HT-29 (cell line): Measurements from ENCODE around the gene CCDC51. TPM values are rescaled to one million over a fixed set of nuclear protein-coding genes. Genes with fewer than 3 reads are reported as not detected.
A peak's percentile ranks its signal among the peaks of the same experiment; 100 is the strongest.
"Not testable (repeated sequence)": the region's sequence is repeated elsewhere in the genome, so short reads cannot be mapped to it uniquely, and the experiment has no call there.

Experiments used
- DNase-seq: peaks from one replicate; pipeline ENCODE4 v3.0.0-alpha.2; 2015; ENCODE audit warnings: low spot score
- total RNA-seq: library from RNA; depleted of rRNA; stranded (reverse); fragments of >200 nt; shearing (Covaris generic); gene quantifications from 2 replicates; pipeline ENCODE4 v1.2.3, GENCODE V29; 2014

The CCDC51 gene
- total RNA-seq, 1 experiment from 2014 or later = 19.1 TPM

DNA sequence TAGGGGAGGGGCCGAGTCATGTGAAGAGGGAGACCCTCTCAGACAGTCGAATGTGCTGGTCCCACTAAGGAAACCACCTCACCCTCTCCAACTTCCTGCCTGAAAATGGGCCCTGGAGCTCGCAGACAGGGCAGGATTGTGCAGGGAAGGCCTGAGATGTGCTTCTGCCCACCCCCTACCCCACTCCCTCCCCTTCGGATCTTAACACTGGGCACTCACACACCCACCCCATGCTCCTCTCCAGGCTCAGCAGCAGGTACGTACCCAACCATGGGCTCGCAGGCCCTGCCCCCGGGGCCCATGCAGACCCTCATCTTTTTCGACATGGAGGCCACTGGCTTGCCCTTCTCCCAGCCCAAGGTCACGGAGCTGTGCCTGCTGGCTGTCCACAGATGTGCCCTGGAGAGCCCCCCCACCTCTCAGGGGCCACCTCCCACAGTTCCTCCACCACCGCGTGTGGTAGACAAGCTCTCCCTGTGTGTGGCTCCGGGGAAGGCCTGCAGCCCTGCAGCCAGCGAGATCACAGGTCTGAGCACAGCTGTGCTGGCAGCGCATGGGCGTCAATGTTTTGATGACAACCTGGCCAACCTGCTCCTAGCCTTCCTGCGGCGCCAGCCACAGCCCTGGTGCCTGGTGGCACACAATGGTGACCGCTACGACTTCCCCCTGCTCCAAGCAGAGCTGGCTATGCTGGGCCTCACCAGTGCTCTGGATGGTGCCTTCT lies 26.6 kb upstream of the CCDC51 start:
- DNase-seq = peak; percentile 30

- DNase-seq = peak; percentile 94
Measured at GRCh38 chr3:48465531-48466378, 25.8 kb upstream of the CCDC51 start.

GRCh38 chr3:48465237-48465530 lies 25.3 kb upstream of the CCDC51 start:
- no peak for DNase-seq

GRCh38 chr3:48464713-48465221 lies 24.8 kb upstream of the CCDC51 start:
- DNase-seq = no peak

- DNase-seq = no peak
Measured at GRCh38 chr3:48463703-48464102, 23.8 kb upstream of the CCDC51 start.

- not testable (repeated sequence) for DNase-seq
Measured at GRCh38 chr3:48461767-48462166, 21.8 kb upstream of the CCDC51 start.

- DNase-seq = no peak
Measured at GRCh38 chr3:48460517-48460902, 20.6 kb upstream of the CCDC51 start.

DNA sequence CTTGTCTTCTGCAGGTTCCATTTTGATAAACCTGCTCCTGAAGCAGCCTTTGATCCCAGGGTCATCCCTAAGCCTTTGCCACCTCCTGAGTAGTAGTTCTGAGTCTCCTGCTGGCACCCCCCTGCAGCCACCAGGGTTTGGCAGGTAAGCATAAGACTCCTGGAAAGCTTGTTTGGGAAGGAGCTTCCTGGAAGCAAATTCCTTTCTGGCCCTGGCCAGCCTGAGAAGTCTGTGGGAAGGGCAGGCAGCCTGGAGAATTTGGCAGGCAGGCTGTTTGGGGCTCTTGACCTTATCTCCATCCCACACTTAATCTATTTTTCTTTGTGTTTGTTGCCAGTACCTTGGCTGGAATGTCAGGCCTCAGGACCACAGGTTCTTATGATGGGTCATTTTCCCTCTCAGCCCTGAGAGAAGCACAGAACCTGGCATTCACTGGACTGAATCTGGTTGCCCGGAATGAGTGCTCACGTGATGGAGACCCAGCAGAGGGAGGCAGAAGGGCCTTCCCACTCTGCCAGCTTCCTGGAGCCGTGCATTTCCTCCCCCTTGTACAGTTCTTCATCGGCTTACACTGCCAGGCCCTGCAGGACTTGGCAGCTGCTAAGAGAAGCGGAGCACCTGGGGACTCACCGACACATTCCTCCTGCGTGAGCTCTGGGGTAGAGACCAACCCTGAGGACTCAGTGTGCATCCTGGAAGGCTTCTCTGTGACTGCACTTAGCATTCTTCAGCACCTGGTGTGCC lies 20.0 kb upstream of the CCDC51 start:
- no peak for DNase-seq

GRCh38 chr3:48459331-48459730 lies 19.4 kb upstream of the CCDC51 start:
- no peak for DNase-seq

- no peak for DNase-seq
Measured at GRCh38 chr3:48456456-48456855, 16.5 kb upstream of the CCDC51 start.

DNA sequence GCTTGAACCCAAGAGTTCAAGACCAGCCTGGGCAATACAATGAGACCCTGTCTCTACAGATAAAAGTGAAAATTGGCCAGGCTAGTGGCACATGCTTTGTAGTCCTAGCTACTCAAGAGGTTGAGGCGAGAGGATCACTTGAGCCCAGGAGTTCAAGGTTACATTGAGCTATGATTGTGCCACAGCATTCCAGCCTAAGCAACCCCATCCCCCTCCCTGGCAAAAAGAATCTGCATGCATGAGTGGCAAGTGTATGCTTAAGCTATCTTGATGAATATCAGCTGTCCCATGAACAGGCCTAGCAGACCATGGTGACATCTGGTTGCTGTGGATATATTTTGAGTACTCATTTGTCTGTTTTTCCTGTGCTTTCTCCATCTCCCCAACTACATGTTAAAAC lies 11.4 kb upstream of the CCDC51 start:
- DNase-seq = no peak

- DNase-seq = peak; percentile 85
Measured at GRCh38 chr3:48446425-48447193, 6.7 kb upstream of the CCDC51 start, which contains the start of gene ATRIP. Gene ATRIP, plus strand, starts transcription at chr3:48446737. Its CDS starts 109 bp downstream, at chr3:48446846.

DNA sequence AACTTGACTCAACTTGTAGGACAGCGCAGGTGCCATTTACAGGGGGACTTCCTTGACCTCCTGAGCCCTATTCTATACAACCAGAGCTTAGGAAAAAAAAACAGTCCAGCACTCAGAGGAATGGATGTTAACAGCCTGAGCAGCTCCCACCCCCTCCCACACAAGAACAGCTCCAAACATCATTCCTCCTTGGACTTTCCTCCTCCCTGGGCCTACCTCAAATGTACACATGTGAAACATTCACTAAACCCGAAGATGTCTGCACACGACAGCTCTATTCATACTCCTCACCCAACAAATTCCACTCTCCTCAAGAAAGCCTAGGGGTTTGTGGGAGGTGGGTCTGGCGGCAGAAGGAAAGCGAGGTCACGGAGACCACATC lies 6.1 kb upstream of the CCDC51 start:
- DNase-seq = no peak

- DNase-seq = no peak
Measured at GRCh38 chr3:48445277-48445882, 5.5 kb upstream of the CCDC51 start.

GRCh38 chr3:48441940-48442339 lies 2.0 kb upstream of the CCDC51 start:
- no peak for DNase-seq

DNA sequence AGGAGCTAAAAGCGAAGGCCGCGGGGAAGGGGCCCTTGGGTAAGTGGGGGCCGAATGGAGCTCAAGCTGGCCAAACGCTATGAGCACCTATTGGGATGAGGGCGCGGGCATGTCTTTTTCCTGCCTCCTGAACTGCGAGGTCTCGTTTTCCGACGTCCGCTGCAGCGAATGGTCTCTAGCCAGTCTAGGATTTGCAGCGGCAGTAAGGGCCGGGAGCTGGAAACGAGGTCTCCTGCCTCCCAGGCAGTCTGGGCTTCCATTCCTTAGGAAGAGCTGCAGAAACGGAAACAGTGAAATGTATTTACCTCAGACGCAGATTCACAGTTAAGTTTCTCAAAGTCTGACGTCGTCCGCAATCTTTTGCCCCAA lies 655 bp upstream of the CCDC51 start:
- peak; percentile 6 for DNase-seq

GRCh38 chr3:48437812-48438211 lies 2.1 kb downstream of the CCDC51 start:
- DNase-seq = no peak

DNA sequence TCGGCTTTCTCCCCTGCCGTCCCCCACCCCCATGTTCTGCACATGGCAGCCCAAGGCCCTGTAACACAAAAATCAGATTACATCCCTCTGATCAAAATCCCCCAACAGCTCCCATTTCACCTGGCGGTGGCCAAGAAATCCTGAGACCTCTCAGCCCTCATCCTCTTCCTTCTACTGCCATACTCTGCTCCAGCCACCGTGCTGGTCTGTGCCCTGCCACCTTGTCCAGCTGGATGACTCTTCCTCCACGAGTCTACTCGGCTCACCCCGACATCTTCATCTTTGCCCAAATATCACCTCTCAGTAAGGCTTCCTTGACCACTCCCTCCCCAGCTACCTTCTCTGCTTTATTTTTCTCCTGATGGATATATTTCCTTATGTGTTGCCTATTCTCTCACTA lies 3.1 kb downstream of the CCDC51 start:
- no peak for DNase-seq

DNA sequence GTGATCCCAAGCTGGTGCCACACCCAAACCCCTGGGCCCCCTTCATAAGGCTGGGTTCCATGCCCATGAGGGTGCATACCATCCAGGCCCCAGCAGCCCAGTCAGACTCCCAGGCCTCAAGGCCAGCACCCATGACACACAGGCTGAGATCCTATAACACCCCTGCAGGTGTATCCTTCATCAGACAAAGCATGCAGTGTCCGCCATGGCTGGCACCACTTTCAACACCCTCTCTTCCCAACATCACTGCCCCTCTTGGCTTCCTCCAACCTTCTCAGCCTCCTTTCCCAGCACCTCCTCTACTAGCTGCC lies 3.5 kb downstream of the CCDC51 start:
- no peak for DNase-seq

- peak; percentile 87 for DNase-seq
Measured at GRCh38 chr3:48435774-48436476, 4.0 kb downstream of the CCDC51 start.

- no peak for DNase-seq
Measured at GRCh38 chr3:48435223-48435595, 4.7 kb downstream of the CCDC51 start.
